WTC11 (cell line): Measurements from ENCODE around the gene VSTM2B. TPM values are rescaled to one million over a fixed set of nuclear protein-coding genes. Genes with fewer than 3 reads are reported as not detected.

Experiments
- ATAC-seq: fragments of 200-7000 bp; cut with Tn5 transposase; 2 replicates; pipeline ENCODE4 v1.10.0; 2021; ENCODE audit warnings: mild to moderate bottlenecking, moderate library complexity
- CTCF ChIA-PET: fragments of 300-600 bp; sonication (Branson Sonifier 250); formaldehyde crosslinking; loops from one replicate; lab custom pipeline; 2021; ENCODE audit warnings: antibody characterized with exemption; lab: Charles Lee
- POLR2A ChIA-PET: fragments of 350-600 bp; sonication (Branson Sonifier 250); formaldehyde crosslinking; loops from one replicate; lab custom pipeline; 2021; ENCODE audit warnings: antibody characterized with exemption; lab: Charles Lee
- DNase-seq: peaks from one replicate; pipeline ENCODE4 v3.0.0; 2021; ENCODE audit warnings: low spot score
- H3K27ac Mint-ChIP-seq: 2 replicates; pipeline ENCODE4 v1.8.0; 2021; ENCODE audit warnings: mixed read lengths
- H3K27me3 Mint-ChIP-seq: 2 replicates; pipeline ENCODE4 v1.8.0; 2021; ENCODE audit warnings: low read depth, mild to moderate bottlenecking, moderate library complexity, mixed read lengths
- H3K36me3 Mint-ChIP-seq: 2 replicates; pipeline ENCODE4 v1.8.0; 2021; ENCODE audit warnings: mixed read lengths
- H3K4me1 Mint-ChIP-seq: 2 replicates; pipeline ENCODE4 v1.8.0; 2022; ENCODE audit warnings: mixed read lengths
- H3K4me3 Mint-ChIP-seq: 2 replicates; pipeline ENCODE4 v1.8.0; 2021; ENCODE audit warnings: mild to moderate bottlenecking, moderate library complexity, mixed read lengths
- H3K9me3 Mint-ChIP-seq: 2 replicates; pipeline ENCODE4 v1.8.0; 2021; ENCODE audit warnings: mixed read lengths
- ATF2 ChIP-seq: sonication (generic); formaldehyde crosslinking; IDR thresholded peaks from 2 replicates; pipeline ENCODE4 v1.8.1; 2022; ENCODE audit warnings: low read depth, missing genetic modification reagents, borderline replicate concordance
- CTCF ChIP-seq: fragments of 200-600 bp; IDR thresholded peaks from 2 replicates; pipeline ENCODE4 v1.8.0; 2022; ENCODE audit warnings: antibody characterized with exemption
- EMX1 ChIP-seq: fragments of 250-450 bp; sonication (Bioruptor Pico); IDR thresholded peaks from 2 replicates; pipeline ENCODE4 v1.8.0; 2021; ENCODE audit warnings: mild to moderate bottlenecking
- FOXP4 ChIP-seq: sonication (generic); formaldehyde crosslinking; IDR thresholded peaks from 2 replicates; pipeline ENCODE4 v1.8.0; 2022; ENCODE audit warnings: mild to moderate bottlenecking, missing genetic modification reagents
- GRHL2 ChIP-seq: fragments of 250-450 bp; sonication (Bioruptor Pico); IDR thresholded peaks from 2 replicates; pipeline ENCODE4 v1.8.0; 2022; ENCODE audit warnings: mild to moderate bottlenecking, moderate library complexity; ENCODE audit not compliant: insufficient replicate concordance, severe bottlenecking
- GTF2I ChIP-seq: fragments of 250-450 bp; sonication (Bioruptor Pico); conservative IDR thresholded peaks from 2 replicates; pipeline ENCODE4 v1.4.0; 2021; ENCODE audit warnings: mild to moderate bottlenecking
- HMGXB4 ChIP-seq: sonication (generic); formaldehyde crosslinking; IDR thresholded peaks from 2 replicates; pipeline ENCODE4 v1.8.1; 2023; ENCODE audit warnings: mild to moderate bottlenecking, moderate library complexity, missing genetic modification reagents
- NR1H2 ChIP-seq: sonication (generic); formaldehyde crosslinking; IDR thresholded peaks from 2 replicates; pipeline ENCODE4 v1.9.0; 2021; ENCODE audit warnings: mild to moderate bottlenecking, moderate library complexity, missing genetic modification reagents
- NR2C2 ChIP-seq: sonication (generic); formaldehyde crosslinking; IDR thresholded peaks from 2 replicates; pipeline ENCODE4 v1.8.0; 2022; ENCODE audit warnings: mild to moderate bottlenecking, missing genetic modification reagents
- TEAD4 ChIP-seq: sonication (generic); formaldehyde crosslinking; IDR thresholded peaks from 2 replicates; pipeline ENCODE4 v1.8.0; 2022; ENCODE audit warnings: mild to moderate bottlenecking, missing genetic modification reagents
- TP53 ChIP-seq: sonication (generic); formaldehyde crosslinking; IDR thresholded peaks from 2 replicates; pipeline ENCODE4 v1.8.1; 2023; ENCODE audit warnings: mild to moderate bottlenecking, missing genetic modification reagents
- ZNF219 ChIP-seq: sonication (generic); formaldehyde crosslinking; IDR thresholded peaks from 2 replicates; pipeline ENCODE4 v1.8.0; 2023; ENCODE audit warnings: missing genetic modification reagents, mild to moderate bottlenecking, borderline replicate concordance
- ZNF671 ChIP-seq: fragments of 250-450 bp; sonication (Bioruptor Pico); IDR thresholded peaks from 2 replicates; pipeline ENCODE4 v1.8.0; 2021; ENCODE audit warnings: mild to moderate bottlenecking
- total RNA-seq: library from RNA; stranded (reverse); gene quantifications from 3 replicates; pipeline ENCODE4 v1.2.3, GENCODE V29; 2021
- TF ChIP-seq, protein P1 (sequence below): sonication (generic); formaldehyde crosslinking; IDR thresholded peaks from 2 replicates; pipeline ENCODE4 v1.8.0; 2023; ENCODE audit warnings: mild to moderate bottlenecking, missing genetic modification reagents
- TF ChIP-seq, protein P2 (sequence below): sonication (generic); formaldehyde crosslinking; IDR thresholded peaks from 2 replicates; pipeline ENCODE4 v1.8.1; 2023; ENCODE audit warnings: mild to moderate bottlenecking, missing genetic modification reagents, moderate library complexity

Gene VSTM2B
- total RNA-seq, 1 experiment from 2014 or later: 3.2 TPM

GRCh38 chr19:29511768-29512167 is 14.0 kb upstream of the VSTM2B start (continued):
- TF ChIP-seq, protein P1, sequence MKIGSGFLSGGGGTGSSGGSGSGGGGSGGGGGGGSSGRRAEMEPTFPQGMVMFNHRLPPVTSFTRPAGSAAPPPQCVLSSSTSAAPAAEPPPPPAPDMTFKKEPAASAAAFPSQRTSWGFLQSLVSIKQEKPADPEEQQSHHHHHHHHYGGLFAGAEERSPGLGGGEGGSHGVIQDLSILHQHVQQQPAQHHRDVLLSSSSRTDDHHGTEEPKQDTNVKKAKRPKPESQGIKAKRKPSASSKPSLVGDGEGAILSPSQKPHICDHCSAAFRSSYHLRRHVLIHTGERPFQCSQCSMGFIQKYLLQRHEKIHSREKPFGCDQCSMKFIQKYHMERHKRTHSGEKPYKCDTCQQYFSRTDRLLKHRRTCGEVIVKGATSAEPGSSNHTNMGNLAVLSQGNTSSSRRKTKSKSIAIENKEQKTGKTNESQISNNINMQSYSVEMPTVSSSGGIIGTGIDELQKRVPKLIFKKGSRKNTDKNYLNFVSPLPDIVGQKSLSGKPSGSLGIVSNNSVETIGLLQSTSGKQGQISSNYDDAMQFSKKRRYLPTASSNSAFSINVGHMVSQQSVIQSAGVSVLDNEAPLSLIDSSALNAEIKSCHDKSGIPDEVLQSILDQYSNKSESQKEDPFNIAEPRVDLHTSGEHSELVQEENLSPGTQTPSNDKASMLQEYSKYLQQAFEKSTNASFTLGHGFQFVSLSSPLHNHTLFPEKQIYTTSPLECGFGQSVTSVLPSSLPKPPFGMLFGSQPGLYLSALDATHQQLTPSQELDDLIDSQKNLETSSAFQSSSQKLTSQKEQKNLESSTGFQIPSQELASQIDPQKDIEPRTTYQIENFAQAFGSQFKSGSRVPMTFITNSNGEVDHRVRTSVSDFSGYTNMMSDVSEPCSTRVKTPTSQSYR (CRISPR knock-in tag): no peak
- no peak for TF ChIP-seq EMX1 (CRISPR knock-in tag)
- no peak for TF ChIP-seq ZNF219 (CRISPR knock-in tag)
- TF ChIP-seq NR1H2: no peak
- no peak for TF ChIP-seq TEAD4 (CRISPR knock-in tag)
- TF ChIP-seq, all 79 proteins: peak for 0

DNA sequence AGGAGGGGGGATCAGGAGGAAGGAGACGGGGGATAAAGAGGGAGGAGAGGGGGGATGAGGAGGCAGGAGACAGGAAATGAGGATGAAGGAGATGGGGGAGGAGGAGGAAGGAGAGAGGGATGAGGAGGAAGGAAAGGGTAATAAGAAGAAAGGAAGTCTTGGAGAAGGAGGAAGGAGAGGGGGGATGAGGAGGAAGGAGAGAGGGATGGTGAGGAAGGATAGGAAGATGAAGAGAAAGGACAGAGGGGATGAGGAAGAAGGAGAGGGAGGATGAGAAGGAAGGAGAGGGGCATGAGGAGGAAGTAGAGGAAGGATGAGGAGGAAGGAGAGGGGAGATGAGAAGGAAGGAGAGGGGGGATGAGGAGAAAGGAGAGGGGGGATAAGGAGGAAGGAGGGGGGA is 13.0 kb upstream of the VSTM2B start:
- H3K9me3 Mint-ChIP-seq: peaks cover 6% of the 10 kb centered on the region
- ATAC-seq (no peak), DNase-seq (no peak)
- ChIA-PET POLR2A (no interaction called here), CTCF (no interaction called here)
- peaks cover 1% of the 10 kb centered on the region; the same call in 1 of the 2 replicates for H3K4me1 Mint-ChIP-seq
- H3K36me3 Mint-ChIP-seq: no peaks in the 10 kb centered on the region
- TF ChIP-seq ZNF671 (CRISPR knock-in tag) (no peak), ATF2 (CRISPR knock-in tag) (no peak), CTCF (no peak), GTF2I (no peak)
- H3K4me3 Mint-ChIP-seq: no peak overlapping the region
- H3K27ac Mint-ChIP-seq: no peak overlapping the region
- peaks cover 11% of the 10 kb centered on the region for H3K27me3 Mint-ChIP-seq

DNA sequence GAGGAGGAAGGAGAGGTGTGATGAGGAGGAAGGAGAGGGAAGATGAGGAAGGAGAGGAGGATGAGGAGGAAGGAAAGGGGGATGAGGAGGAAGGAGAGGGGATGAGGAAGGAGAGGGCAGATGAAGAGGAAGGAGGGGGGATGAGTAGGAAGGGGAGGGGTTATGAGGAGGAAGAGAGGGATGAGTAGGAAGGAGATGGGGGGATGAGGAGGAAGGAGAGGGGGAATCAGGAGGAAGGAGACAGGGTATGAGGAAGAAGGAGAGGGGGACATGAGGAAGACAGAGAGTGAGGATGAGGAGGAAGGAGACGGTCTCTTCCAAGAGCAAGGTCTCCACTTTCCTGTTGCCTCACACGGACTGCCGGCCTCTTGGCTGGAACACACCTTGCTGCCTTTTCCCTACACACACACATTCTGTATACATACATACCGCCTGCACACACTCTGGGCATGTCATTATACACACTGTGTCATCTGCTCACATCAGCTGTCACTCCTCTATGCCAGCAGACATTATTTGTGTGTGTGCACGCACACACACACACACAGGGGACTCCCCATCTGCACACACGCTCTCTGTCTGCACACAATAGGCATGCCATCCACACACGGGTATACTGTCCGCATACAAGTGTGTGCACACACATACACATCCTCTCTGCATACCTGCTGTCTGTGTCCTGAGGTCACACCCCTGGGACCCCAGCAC is 11.1 kb upstream of the VSTM2B start:
- Mint-ChIP-seq H3K9me3 (no peaks in the 10 kb centered on the region), H3K4me3 (no peak overlapping the region), H3K4me1 (no peaks in the 10 kb centered on the region; the same call in 1 of the 2 replicates), H3K27me3 (peaks cover 10% of the 10 kb centered on the region), H3K27ac (no peak overlapping the region), H3K36me3 (no peaks in the 10 kb centered on the region)
- CTCF ChIA-PET: interaction anchor here (1.4 kb wide), 1 partner anchor 14 kb away, joined by 4 read pairs; no protein-coding TSS in a partner anchor
- DNase-seq (no peak), ATAC-seq (no peak)
- TF ChIP-seq NR2C2 (no peak), GRHL2 (no peak)
- POLR2A ChIA-PET: no interaction called here

GRCh38 chr19:29515233-29515619 is 10.6 kb upstream of the VSTM2B start:
- no peak overlapping the region for H3K4me3 Mint-ChIP-seq
- peaks cover 14% of the 10 kb centered on the region for H3K27me3 Mint-ChIP-seq
- no peak for TF ChIP-seq TP53 (CRISPR knock-in tag)
- TF ChIP-seq FOXP4 (CRISPR knock-in tag): no peak
- TF ChIP-seq HMGXB4 (CRISPR knock-in tag): no peak
- TF ChIP-seq NR1H2: no peak
- TF ChIP-seq, protein P2, sequence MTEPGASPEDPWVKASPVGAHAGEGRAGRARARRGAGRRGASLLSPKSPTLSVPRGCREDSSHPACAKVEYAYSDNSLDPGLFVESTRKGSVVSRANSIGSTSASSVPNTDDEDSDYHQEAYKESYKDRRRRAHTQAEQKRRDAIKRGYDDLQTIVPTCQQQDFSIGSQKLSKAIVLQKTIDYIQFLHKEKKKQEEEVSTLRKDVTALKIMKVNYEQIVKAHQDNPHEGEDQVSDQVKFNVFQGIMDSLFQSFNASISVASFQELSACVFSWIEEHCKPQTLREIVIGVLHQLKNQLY (CRISPR knock-in tag): no peak
- H3K9me3 Mint-ChIP-seq: no peaks in the 10 kb centered on the region
- no peaks in the 10 kb centered on the region for H3K36me3 Mint-ChIP-seq
- CTCF ChIA-PET: interaction anchor here (1.0 to 1.4 kb wide), 2 partner anchors 13 to 47 kb away, joined by 3 to 4 read pairs; no protein-coding TSS in a partner anchor
- no peak overlapping the region for H3K27ac Mint-ChIP-seq
- no peak for ATAC-seq
- POLR2A ChIA-PET: no interaction called here
- no peaks in the 10 kb centered on the region; the same call in 1 of the 2 replicates for H3K4me1 Mint-ChIP-seq
- DNase-seq: no peak
